ENCODE measurements around the gene TNC. TPM values are rescaled to one million over a fixed set of nuclear protein-coding genes. Genes with fewer than 3 reads are reported as not detected.

Gene TNC
- total RNA-seq, 2 donors from 2014 or later: 3.0 to 43.8 TPM

GRCh38 chr9:115032296-115032695 lies 85.7 kb downstream of the TNC start:
- DNase-seq (no peak), ATAC-seq (no peak)
- intact Hi-C loops (cut with DNase I, micrococcal nuclease): loop anchor here in 1 of 2 donors (10.0 kb wide), 1 partner anchor 93 kb away; no protein-coding TSS in a partner anchor

GRCh38 chr9:115030006-115030405 lies 88.0 kb downstream of the TNC start:
- ATAC-seq (no peak), DNase-seq (no peak)
- intact Hi-C loops (cut with DNase I, micrococcal nuclease): loop anchor here in 1 of 2 donors (10.0 kb wide), 1 partner anchor 95 kb away; no protein-coding TSS in a partner anchor

GRCh38 chr9:115025721-115026120 lies 92.2 kb downstream of the TNC start:
- intact Hi-C loops (cut with DNase I, micrococcal nuclease): no loop called here
- no peak for ATAC-seq
- no peak for DNase-seq

- intact Hi-C loops (cut with DNase I, micrococcal nuclease): no loop called here
- DNase-seq: no peak
- no peak for ATAC-seq
Measured at GRCh38 chr9:115024925-115025535, 92.9 kb downstream of the TNC start.

GRCh38 chr9:115022760-115023434 lies 95.1 kb downstream of the TNC start:
- DNase-seq (no peak), ATAC-seq (no peak)
- intact Hi-C loops (cut with DNase I, micrococcal nuclease): no loop called here

- DNase-seq (peak in 1 of 2 donors; percentile 58), ATAC-seq (peak; percentile 33)
- intact Hi-C loops (cut with DNase I, micrococcal nuclease): loop anchor here in 1 of 2 donors (10.0 kb wide), 1 partner anchor 284 kb away; no protein-coding TSS in a partner anchor
Measured at GRCh38 chr9:115018547-115019435, 99.2 kb downstream of the TNC start.

GRCh38 chr9:115016344-115016743 lies 101.6 kb downstream of the TNC start:
- intact Hi-C loops (cut with DNase I, micrococcal nuclease): loop anchor here in 1 of 2 donors (10.0 kb wide), 1 partner anchor 282 kb away; no protein-coding TSS in a partner anchor
- DNase-seq: no peak
- peak; percentile 51 for ATAC-seq

- ATAC-seq: peak; percentile 79
- DNase-seq: peak in 1 of 2 donors; percentile 51
- intact Hi-C loops (cut with DNase I, micrococcal nuclease): loop anchor here in 1 of 2 donors (10.0 kb wide), 1 partner anchor 280 kb away; no protein-coding TSS in a partner anchor
Measured at GRCh38 chr9:115015018-115015635, 102.8 kb downstream of the TNC start.

GRCh38 chr9:115014438-115014837 lies 103.5 kb downstream of the TNC start:
- DNase-seq (no peak), ATAC-seq (no peak)
- intact Hi-C loops (cut with DNase I, micrococcal nuclease): loop anchor here (5.0 to 10.0 kb wide), 4 partner anchors 277 to 508 kb away; partner anchors contain the start of gene TEX48 (in 1 of the 2)

- ATAC-seq: peak; percentile 82
- intact Hi-C loops (cut with DNase I, micrococcal nuclease): loop anchor here (5.0 to 10.0 kb wide), 4 partner anchors 277 to 508 kb away; partner anchors contain the start of gene TEX48 (in 1 of the 2)
- peak; percentile 49 to 55 for DNase-seq
Measured at GRCh38 chr9:115013998-115014397, 104.0 kb downstream of the TNC start.

GRCh38 chr9:115012486-115012885 lies 105.5 kb downstream of the TNC start:
- ATAC-seq (no peak), DNase-seq (no peak)
- intact Hi-C loops (cut with DNase I, micrococcal nuclease): loop anchor here (5.0 to 10.0 kb wide), 4 partner anchors 275 to 510 kb away; partner anchors contain the start of gene TEX48 (in 1 of the 2)

GRCh38 chr9:115010874-115011273 lies 107.1 kb downstream of the TNC start:
- DNase-seq (no peak), ATAC-seq (no peak)
- intact Hi-C loops (cut with DNase I, micrococcal nuclease): loop anchor here (5.0 to 10.0 kb wide), 4 partner anchors 274 to 511 kb away; partner anchors contain the start of gene TEX48 (in 1 of the 2)

- ATAC-seq: no peak
- intact Hi-C loops (cut with DNase I, micrococcal nuclease): no loop called here
- no peak for DNase-seq
Measured at GRCh38 chr9:115008536-115009270, 109.3 kb downstream of the TNC start.

- ATAC-seq: no peak
- intact Hi-C loops (cut with DNase I, micrococcal nuclease): no loop called here
Measured at GRCh38 chr9:115006660-115007059, 111.3 kb downstream of the TNC start.

GRCh38 chr9:115005322-115005721 lies 112.6 kb downstream of the TNC start:
- intact Hi-C loops (cut with DNase I, micrococcal nuclease): no loop called here
- DNase-seq (no peak), ATAC-seq (no peak)

More at GRCh38 chr9:115006660-115007059, 111.3 kb downstream of the TNC start:
- DNase-seq: no peak

GRCh38 chr9:115004545-115004944 lies 113.4 kb downstream of the TNC start:
- intact Hi-C loops (cut with DNase I, micrococcal nuclease): no loop called here
- DNase-seq: no peak
- ATAC-seq: no peak

- ATAC-seq: no peak
- intact Hi-C loops (cut with DNase I, micrococcal nuclease): no loop called here
- DNase-seq: no peak
Measured at GRCh38 chr9:115002371-115003120, 115.4 kb downstream of the TNC start.
